ENCODE data around the gene PDGFD. TPM values are rescaled to one million over a fixed set of nuclear protein-coding genes. Genes with fewer than 3 reads are reported as not detected.

Gene PDGFD
- total and polyA plus RNA-seq, 12 donors: 6.0 to 17.5 (median 10.7) TPM

DNA sequence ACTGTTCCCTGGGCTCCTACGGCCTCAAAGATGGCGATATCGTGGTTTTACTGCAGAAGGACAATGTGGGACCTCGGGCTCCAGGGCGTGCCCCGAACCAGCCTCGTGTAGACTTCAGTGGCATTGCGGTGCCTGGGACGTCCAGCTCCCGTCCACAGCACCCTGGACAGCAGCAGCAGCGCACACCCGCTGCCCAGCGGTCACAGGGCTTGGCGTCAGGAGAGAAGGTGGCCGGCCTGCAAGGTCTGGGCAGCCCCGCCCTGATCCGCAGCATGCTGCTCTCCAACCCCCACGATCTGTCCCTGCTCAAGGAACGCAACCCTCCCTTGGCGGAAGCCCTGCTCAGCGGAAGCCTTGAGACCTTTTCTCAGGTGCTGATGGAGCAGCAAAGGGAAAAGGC lies 127.0 kb downstream of the PDGFD start:
- ATAC-seq: no peak
- peaks cover 0 to 11% (median 4%) of the 10 kb centered on the region in 9 donors for H3K4me1 ChIP-seq
- H3K27ac ChIP-seq: no peak overlapping the region
- peaks cover 0 to 3% (median 0%) of the 10 kb centered on the region in 11 donors for H3K9me3 ChIP-seq
- DNase-seq: no peak
- WGBS, 2 donors: 94 to 98% methylated on average over 21 of the region's 21 CpGs
- no peaks in the 10 kb centered on the region for H3K27me3 ChIP-seq
- no peak overlapping the region for H3K4me3 ChIP-seq
- intact Hi-C loops (cut with DNase I): no loop called here
- H3K36me3 ChIP-seq: no peaks in the 10 kb centered on the region
- TF ChIP-seq, protein P1, sequence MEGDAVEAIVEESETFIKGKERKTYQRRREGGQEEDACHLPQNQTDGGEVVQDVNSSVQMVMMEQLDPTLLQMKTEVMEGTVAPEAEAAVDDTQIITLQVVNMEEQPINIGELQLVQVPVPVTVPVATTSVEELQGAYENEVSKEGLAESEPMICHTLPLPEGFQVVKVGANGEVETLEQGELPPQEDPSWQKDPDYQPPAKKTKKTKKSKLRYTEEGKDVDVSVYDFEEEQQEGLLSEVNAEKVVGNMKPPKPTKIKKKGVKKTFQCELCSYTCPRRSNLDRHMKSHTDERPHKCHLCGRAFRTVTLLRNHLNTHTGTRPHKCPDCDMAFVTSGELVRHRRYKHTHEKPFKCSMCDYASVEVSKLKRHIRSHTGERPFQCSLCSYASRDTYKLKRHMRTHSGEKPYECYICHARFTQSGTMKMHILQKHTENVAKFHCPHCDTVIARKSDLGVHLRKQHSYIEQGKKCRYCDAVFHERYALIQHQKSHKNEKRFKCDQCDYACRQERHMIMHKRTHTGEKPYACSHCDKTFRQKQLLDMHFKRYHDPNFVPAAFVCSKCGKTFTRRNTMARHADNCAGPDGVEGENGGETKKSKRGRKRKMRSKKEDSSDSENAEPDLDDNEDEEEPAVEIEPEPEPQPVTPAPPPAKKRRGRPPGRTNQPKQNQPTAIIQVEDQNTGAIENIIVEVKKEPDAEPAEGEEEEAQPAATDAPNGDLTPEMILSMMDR (IDR thresholded peaks at IDR 0.05): no peak

DNA sequence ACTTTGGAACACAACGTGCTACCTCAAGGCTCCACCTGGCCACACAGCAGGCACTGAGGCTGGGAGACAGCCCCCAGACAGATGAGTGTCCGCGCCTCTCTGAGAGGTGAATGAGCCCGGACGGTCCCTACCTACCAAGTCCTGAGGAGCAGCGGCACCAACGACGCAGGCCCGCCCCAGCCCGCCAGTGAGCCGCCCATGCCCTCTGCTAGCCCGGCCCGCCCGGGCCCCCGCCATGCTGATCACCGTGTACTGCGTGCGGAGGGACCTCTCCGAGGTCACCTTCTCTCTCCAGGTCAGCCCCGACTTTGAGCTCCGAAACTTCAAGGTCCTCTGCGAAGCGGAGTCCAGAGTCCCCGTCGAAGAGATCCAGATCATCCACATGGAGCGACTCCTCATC lies 127.4 kb downstream of the PDGFD start, which contains the start of gene DDI1:
DDI1 (plus strand) TSS at position 53 of the 400 bp plus-strand sequence; CDS start at position 236, 183 bp downstream.
- Histone ChIP-seq H3K27ac (no peak within 1 kb of the TSS), H3K36me3 (no peaks in the 10 kb centered on the region), H3K9me3 (peaks cover 0 to 5% (median 0%) of the 10 kb centered on the region in 11 donors), H3K4me3 (no peak within 1 kb of the TSS), H3K4me1 (peaks cover 0 to 11% (median 4%) of the 10 kb centered on the region in 9 donors), H3K27me3 (no peaks in the 10 kb centered on the region)
- TF ChIP-seq, protein P1 (IDR thresholded peaks at IDR 0.05): no peak
- ATAC-seq (peak in 2 of 8 donors; percentile 13 to 26), DNase-seq (no peak)
- intact Hi-C loops (cut with DNase I): no loop called here
- 97 to 99% methylated on average over 26 of the region's 26 CpGs for WGBS, 2 donors

- no peak overlapping the region for H3K4me3 ChIP-seq
- DNase-seq (no peak), ATAC-seq (peak in 1 of 8 donors; percentile 59)
- WGBS, 2 donors: 26 to 42% methylated on average over 1 of the region's 1 CpG
- H3K9me3 ChIP-seq: peaks cover 0 to 12% (median 0%) of the 10 kb centered on the region in 11 donors
- H3K27ac ChIP-seq: peak overlapping the region in 2 of 10 donors; percentile 10 to 41
- TF ChIP-seq, protein P1 (IDR thresholded peaks at IDR 0.05): no peak
- H3K27me3 ChIP-seq: no peaks in the 10 kb centered on the region
- peaks cover 0 to 11% (median 4%) of the 10 kb centered on the region in 9 donors for H3K4me1 ChIP-seq
- H3K36me3 ChIP-seq: no peaks in the 10 kb centered on the region
- intact Hi-C loops (cut with DNase I): no loop called here
Observed at GRCh38 chr11:104033561-104033960, 130.4 kb downstream of the PDGFD start.

- intact Hi-C loops (cut with DNase I): no loop called here
- Histone ChIP-seq H3K9me3 (peaks cover 0 to 12% (median 0%) of the 10 kb centered on the region in 11 donors), H3K4me3 (no peak overlapping the region), H3K27me3 (no peaks in the 10 kb centered on the region), H3K4me1 (peaks cover 0 to 11% (median 4%) of the 10 kb centered on the region in 9 donors), H3K36me3 (no peaks in the 10 kb centered on the region), H3K27ac (peak overlapping the region in 2 of 10 donors; percentile 10 to 41)
- DNase-seq: no peak
- ATAC-seq: peak in 2 of 8 donors; percentile 58 to 68
- TF ChIP-seq, protein P1 (IDR thresholded peaks at IDR 0.05): no peak
Observed at GRCh38 chr11:104033134-104033533, 130.8 kb downstream of the PDGFD start.

Data from heart right ventricle (tissue), 16 donors.